Fibroblast of lung (primary cell): ENCODE data around the gene RGS7. TPM values are rescaled to one million over a fixed set of nuclear protein-coding genes. Genes with fewer than 3 reads are reported as not detected.

Experiments
- DNase-seq, 2 donors: peaks; one replicate each; pipeline versions ENCODE4 v3.0.0 to v3.0.0-alpha.2; 2010; ENCODE audit warnings: low read depth in 2 of 2
- H2AFZ ChIP-seq: 2 replicates; pipeline ENCODE4 v1.5.1; 2012; ENCODE audit warnings: low read length, control low read depth, inconsistent platforms
- H3K27ac ChIP-seq: 2 replicates; pipeline ENCODE4 v1.5.1; 2011; ENCODE audit warnings: low read length, control low read depth; ENCODE audit not compliant: insufficient read depth
- H3K27me3 ChIP-seq: 2 replicates; pipeline ENCODE4 v1.5.1; 2011; ENCODE audit warnings: mild to moderate bottlenecking, low read length; ENCODE audit not compliant: control insufficient read depth, insufficient read depth
- H3K36me3 ChIP-seq: 2 replicates; pipeline ENCODE4 v1.5.1; 2011; ENCODE audit warnings: low read length; ENCODE audit not compliant: control insufficient read depth, insufficient read depth
- H3K4me1 ChIP-seq: 2 replicates; pipeline ENCODE4 v1.5.1; 2011; ENCODE audit warnings: low read length; ENCODE audit not compliant: control insufficient read depth, insufficient read depth; ENCODE audit errors: extremely low read depth
- H3K4me2 ChIP-seq: 2 replicates; pipeline ENCODE4 v1.5.1; 2011; ENCODE audit warnings: low read length, control low read depth; ENCODE audit not compliant: insufficient read depth; ENCODE audit errors: extremely low read depth
- H3K4me3 ChIP-seq, 4 experiments: fragments of 200-600 bp in 1 of 4; sonication (generic) in 1 of 4; replicated peaks in 1 of 4; 2 replicates each; pipeline ENCODE4 v1.5.1; 2011 to 2016; ENCODE audit warnings: low read length in 4 of 4, low read depth in 3 of 4, mild to moderate bottlenecking in 3 of 4, control low read depth in 2 of 4, inconsistent platforms in 1 of 4, mixed read lengths in 1 of 4; ENCODE audit not compliant: insufficient read depth in 1 of 4; ENCODE audit errors: control extremely low read depth in 1 of 4
- H3K79me2 ChIP-seq: 2 replicates; pipeline ENCODE4 v1.5.1; 2012; ENCODE audit warnings: mild to moderate bottlenecking, low read length, inconsistent platforms; ENCODE audit not compliant: control insufficient read depth, insufficient read depth
- H3K9ac ChIP-seq: 2 replicates; pipeline ENCODE4 v1.5.1; 2011; ENCODE audit warnings: mild to moderate bottlenecking, low read length, control low read depth; ENCODE audit not compliant: insufficient read depth
- H3K9me3 ChIP-seq: 2 replicates; pipeline ENCODE4 v1.5.1; 2012; ENCODE audit warnings: low read depth, low read length; ENCODE audit not compliant: control insufficient read depth, insufficient read depth
- H4K20me1 ChIP-seq: 2 replicates; pipeline ENCODE4 v1.5.1; 2011; ENCODE audit warnings: low read length; ENCODE audit not compliant: control insufficient read depth, insufficient read depth; ENCODE audit errors: extremely low read depth
- CTCF ChIP-seq, 2 donors: IDR thresholded peaks in 1 of 2; conservative IDR thresholded peaks in 1 of 2; 1 replicate in 1 of 2; 2 replicates in 1 of 2; pipeline ENCODE4 v1.5.1; 2011 to 2012; ENCODE audit warnings: low read length in 2 of 2, control low read depth in 1 of 2, inconsistent platforms in 1 of 2, low read depth in 1 of 2, mild to moderate bottlenecking in 1 of 2
- EZH2 ChIP-seq: IDR thresholded peaks from 2 replicates; pipeline ENCODE4 v1.5.1; 2012; ENCODE audit warnings: low read length, control low read depth, mild to moderate bottlenecking; ENCODE audit errors: missing control alignments
- polyA plus RNA-seq, 2 donors: library from polyadenylated mRNA; depleted of rRNA in 1 of 2; stranded (reverse) in 1 of 2; unstranded in 1 of 2; fragments of >200 nt; gene quantifications; 2 replicates each; pipeline ENCODE4 v1.2.1, GENCODE V29; 2011 to 2012; ENCODE audit warnings: missing spikeins in 1 of 2
- total RNA-seq: library from RNA; depleted of rRNA; stranded (reverse); fragments of >200 nt; gene quantifications from 2 replicates; pipeline ENCODE4 v1.2.1, GENCODE V29; 2014

RGS7 gene
- total and polyA plus RNA-seq, 2 donors (not counting 1 experiment from before 2014, with no cell fraction given) = 3.6 to 4.2 TPM

GRCh38 chr1:241024834-241025233 is 332.2 kb downstream of the RGS7 start:
- Histone ChIP-seq H3K36me3 (no peaks in the 10 kb centered on the region), H3K4me2 (no peak overlapping the region), H3K27me3 (no peaks in the 10 kb centered on the region), H3K79me2 (no peaks in the 10 kb centered on the region), H3K9ac (no peak overlapping the region), H2AFZ (no peak overlapping the region), H3K9me3 (no peaks in the 10 kb centered on the region), H4K20me1 (no peaks in the 10 kb centered on the region), H3K4me1 (no peaks in the 10 kb centered on the region), H3K4me3 (no peak overlapping the region), H3K27ac (no peak overlapping the region)
- TF ChIP-seq EZH2 (no peak), CTCF (conservative IDR thresholded peaks at IDR 0.05 in 1 of 2, IDR thresholded peaks at IDR 0.05 in 1 of 2; ENCODE audit: low read depth in 1 of 2, low read length in 2 of 2) (no peak)
- no peak for DNase-seq

GRCh38 chr1:241022366-241022765 is 334.6 kb downstream of the RGS7 start:
- no peak overlapping the region for H2AFZ ChIP-seq
- H3K27me3 ChIP-seq = no peaks in the 10 kb centered on the region
- H3K9ac ChIP-seq = no peak overlapping the region
- no peaks in the 10 kb centered on the region for H4K20me1 ChIP-seq
- no peak overlapping the region for H3K4me2 ChIP-seq
- no peak for DNase-seq
- H3K79me2 ChIP-seq = no peaks in the 10 kb centered on the region
- H3K4me1 ChIP-seq = no peaks in the 10 kb centered on the region
- H3K9me3 ChIP-seq = no peaks in the 10 kb centered on the region
- H3K36me3 ChIP-seq = no peaks in the 10 kb centered on the region
- no peak overlapping the region for H3K27ac ChIP-seq
- TF ChIP-seq CTCF (conservative IDR thresholded peaks at IDR 0.05 in 1 of 2, IDR thresholded peaks at IDR 0.05 in 1 of 2; ENCODE audit: low read depth in 1 of 2, low read length in 2 of 2) = no peak
- TF ChIP-seq EZH2 = no peak
- H3K4me3 ChIP-seq = no peak overlapping the region

- Histone ChIP-seq H3K4me3 (no peak overlapping the region), H3K9ac (no peak overlapping the region), H3K4me1 (no peaks in the 10 kb centered on the region), H3K27me3 (no peaks in the 10 kb centered on the region), H3K4me2 (no peak overlapping the region), H3K9me3 (no peaks in the 10 kb centered on the region), H3K27ac (no peak overlapping the region), H3K36me3 (no peaks in the 10 kb centered on the region), H4K20me1 (no peaks in the 10 kb centered on the region), H3K79me2 (no peaks in the 10 kb centered on the region), H2AFZ (no peak overlapping the region)
- TF ChIP-seq CTCF (conservative IDR thresholded peaks at IDR 0.05 in 1 of 2, IDR thresholded peaks at IDR 0.05 in 1 of 2; ENCODE audit: low read depth in 1 of 2, low read length in 2 of 2) (no peak), EZH2 (no peak)
- no peak for DNase-seq
These were observed 335.9 kb downstream of the RGS7 start for GRCh38 chr1:241020851-241021697.
